Measurements from ENCODE around the gene ACIN1.

- TF ChIP-seq, protein P1, sequence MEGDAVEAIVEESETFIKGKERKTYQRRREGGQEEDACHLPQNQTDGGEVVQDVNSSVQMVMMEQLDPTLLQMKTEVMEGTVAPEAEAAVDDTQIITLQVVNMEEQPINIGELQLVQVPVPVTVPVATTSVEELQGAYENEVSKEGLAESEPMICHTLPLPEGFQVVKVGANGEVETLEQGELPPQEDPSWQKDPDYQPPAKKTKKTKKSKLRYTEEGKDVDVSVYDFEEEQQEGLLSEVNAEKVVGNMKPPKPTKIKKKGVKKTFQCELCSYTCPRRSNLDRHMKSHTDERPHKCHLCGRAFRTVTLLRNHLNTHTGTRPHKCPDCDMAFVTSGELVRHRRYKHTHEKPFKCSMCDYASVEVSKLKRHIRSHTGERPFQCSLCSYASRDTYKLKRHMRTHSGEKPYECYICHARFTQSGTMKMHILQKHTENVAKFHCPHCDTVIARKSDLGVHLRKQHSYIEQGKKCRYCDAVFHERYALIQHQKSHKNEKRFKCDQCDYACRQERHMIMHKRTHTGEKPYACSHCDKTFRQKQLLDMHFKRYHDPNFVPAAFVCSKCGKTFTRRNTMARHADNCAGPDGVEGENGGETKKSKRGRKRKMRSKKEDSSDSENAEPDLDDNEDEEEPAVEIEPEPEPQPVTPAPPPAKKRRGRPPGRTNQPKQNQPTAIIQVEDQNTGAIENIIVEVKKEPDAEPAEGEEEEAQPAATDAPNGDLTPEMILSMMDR (IDR thresholded peaks at IDR 0.05): no peak
- TF ChIP-seq ZFX (IDR thresholded peaks at IDR 0.05; ENCODE audit: borderline replicate concordance): no peak
These were observed 32.9 kb upstream of the ACIN1 start for GRCh38 chr14:23127861-23128260.

Measured in 22Rv1 (cell line).